AG09309 (cell line): ENCODE results near the gene ZNF385D.

Experiments
- DNase-seq: peaks from one replicate; pipeline ENCODE4 v3.0.0-alpha.2; 2010; ENCODE audit warnings: low read depth
- H3K4me3 ChIP-seq: 2 replicates; pipeline ENCODE4 v1.5.1; 2011; ENCODE audit warnings: mild to moderate bottlenecking, low read depth, low read length, moderate library complexity; ENCODE audit not compliant: control insufficient read depth
- CTCF ChIP-seq: IDR thresholded peaks from 2 replicates; pipeline ENCODE4 v1.5.1; 2011; ENCODE audit warnings: mild to moderate bottlenecking, low read depth, low read length, inconsistent platforms; ENCODE audit not compliant: insufficient read depth, control insufficient read depth; ENCODE audit errors: missing control alignments

The ZNF385D gene

GRCh38 chr3:21750831-21751391 lies at the start of gene ZNF385D:
Gene ZNF385D (minus strand): TSS chr3:21751210. CDS start chr3:21750916, 294 bp downstream.
- no peak for TF ChIP-seq CTCF
- DNase-seq, result no peak
- H3K4me3 ChIP-seq, result peak within 1 kb of the TSS; percentile 55

GRCh38 chr3:21798356-21799088 lies 47.5 kb upstream of the ZNF385D start:
- H3K4me3 ChIP-seq, result no peak overlapping the region
- TF ChIP-seq CTCF, result no peak
- DNase-seq, result no peak

- DNase-seq, result no peak
- H3K4me3 ChIP-seq, result no peak overlapping the region
- TF ChIP-seq CTCF, result no peak
These were observed 44.9 kb upstream of the ZNF385D start for GRCh38 chr3:21795921-21796320.

GRCh38 chr3:21795152-21795837 lies 44.3 kb upstream of the ZNF385D start:
- DNase-seq, result no peak
- TF ChIP-seq CTCF, result no peak

GRCh38 chr3:21794291-21794690 lies 43.3 kb upstream of the ZNF385D start:
- H3K4me3 ChIP-seq, result no peak overlapping the region
- DNase-seq, result no peak
- no peak for TF ChIP-seq CTCF

More at GRCh38 chr3:21795152-21795837, 44.3 kb upstream of the ZNF385D start:
- H3K4me3 ChIP-seq, result no peak overlapping the region

GRCh38 chr3:21792176-21792575 lies 41.2 kb upstream of the ZNF385D start:
- H3K4me3 ChIP-seq, result no peak overlapping the region
- no peak for TF ChIP-seq CTCF
- DNase-seq, result no peak
